ENCODE data around the gene DACT2.

The DACT2 gene, protein sequence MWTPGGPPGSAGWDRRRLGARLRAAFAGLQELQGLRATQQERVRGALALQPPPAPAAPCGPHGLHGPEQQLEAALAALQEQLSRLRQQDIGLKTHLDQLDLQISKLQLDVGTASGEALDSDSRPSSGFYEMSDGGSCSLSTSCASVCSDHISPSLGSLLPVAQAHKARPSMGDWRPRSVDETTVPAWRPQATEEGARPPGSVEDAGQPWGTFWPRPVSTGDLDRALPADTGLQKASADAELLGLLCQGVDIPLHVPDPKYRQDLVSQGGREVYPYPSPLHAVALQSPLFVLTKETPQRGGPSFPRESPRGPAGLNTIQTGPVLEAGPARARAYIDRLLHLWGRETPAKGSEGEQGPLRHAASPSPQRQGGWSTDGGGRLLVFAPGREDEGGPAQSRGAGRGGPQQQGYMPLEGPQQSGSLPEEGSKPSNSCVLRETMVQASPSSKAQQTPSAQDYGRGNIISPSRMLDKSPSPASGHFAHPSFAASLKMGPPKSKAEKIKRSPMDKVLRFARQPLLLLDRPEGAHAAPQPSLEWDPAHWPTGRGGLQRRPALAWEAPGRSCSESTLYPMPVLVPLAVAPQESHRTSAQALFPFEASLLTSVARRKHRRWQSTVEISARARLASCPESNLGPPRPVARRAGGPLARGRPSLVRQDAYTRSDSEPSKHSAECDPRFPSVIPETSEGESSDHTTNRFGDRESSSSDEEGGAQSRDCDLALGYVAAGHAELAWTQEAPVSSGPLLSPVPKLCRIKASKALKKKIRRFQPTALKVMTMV

DNA sequence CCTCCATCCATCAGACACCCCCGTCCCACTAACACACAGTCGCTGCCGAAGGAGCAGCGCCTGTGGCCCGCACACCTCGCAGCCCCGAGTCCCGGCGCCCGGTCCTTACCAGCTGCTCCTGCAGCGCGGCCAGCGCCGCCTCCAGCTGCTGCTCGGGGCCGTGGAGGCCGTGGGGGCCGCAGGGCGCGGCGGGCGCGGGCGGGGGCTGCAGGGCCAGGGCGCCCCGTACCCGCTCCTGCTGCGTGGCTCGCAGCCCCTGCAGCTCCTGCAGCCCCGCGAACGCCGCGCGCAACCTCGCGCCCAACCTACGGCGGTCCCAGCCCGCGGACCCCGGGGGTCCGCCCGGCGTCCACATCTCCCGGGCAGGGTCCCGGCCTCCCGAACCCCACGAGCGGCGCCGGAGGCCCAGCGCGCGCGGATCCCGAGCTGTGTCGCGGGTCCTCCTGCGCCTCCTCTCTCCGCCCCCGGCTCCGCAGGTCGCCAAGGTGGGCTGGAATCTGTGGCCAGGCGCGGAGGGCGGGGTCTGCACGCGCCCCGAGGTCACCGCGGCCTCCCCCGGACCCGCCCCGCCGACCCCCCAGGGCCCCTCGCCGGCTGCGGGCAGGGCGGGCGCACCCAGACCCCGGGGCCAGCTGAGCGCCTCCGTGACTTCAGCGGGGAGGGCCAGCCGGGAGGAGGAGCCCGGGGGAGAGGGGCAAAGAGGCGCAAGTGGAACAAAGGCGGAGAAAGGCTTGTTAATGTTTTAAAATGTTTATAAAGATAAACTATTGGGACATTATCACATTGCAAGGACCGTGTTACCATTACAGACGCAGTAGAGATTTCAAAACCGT is at the start of gene DACT2:
DACT2 (minus strand) TSS at position 499 of the 833 bp plus-strand sequence; CDS start at position 355, 144 bp downstream.
- TF ChIP-seq, protein P1, sequence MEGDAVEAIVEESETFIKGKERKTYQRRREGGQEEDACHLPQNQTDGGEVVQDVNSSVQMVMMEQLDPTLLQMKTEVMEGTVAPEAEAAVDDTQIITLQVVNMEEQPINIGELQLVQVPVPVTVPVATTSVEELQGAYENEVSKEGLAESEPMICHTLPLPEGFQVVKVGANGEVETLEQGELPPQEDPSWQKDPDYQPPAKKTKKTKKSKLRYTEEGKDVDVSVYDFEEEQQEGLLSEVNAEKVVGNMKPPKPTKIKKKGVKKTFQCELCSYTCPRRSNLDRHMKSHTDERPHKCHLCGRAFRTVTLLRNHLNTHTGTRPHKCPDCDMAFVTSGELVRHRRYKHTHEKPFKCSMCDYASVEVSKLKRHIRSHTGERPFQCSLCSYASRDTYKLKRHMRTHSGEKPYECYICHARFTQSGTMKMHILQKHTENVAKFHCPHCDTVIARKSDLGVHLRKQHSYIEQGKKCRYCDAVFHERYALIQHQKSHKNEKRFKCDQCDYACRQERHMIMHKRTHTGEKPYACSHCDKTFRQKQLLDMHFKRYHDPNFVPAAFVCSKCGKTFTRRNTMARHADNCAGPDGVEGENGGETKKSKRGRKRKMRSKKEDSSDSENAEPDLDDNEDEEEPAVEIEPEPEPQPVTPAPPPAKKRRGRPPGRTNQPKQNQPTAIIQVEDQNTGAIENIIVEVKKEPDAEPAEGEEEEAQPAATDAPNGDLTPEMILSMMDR (conservative IDR thresholded peaks at IDR 0.05): no peak
- H3K27ac ChIP-seq: no peak within 1 kb of the TSS

DNA sequence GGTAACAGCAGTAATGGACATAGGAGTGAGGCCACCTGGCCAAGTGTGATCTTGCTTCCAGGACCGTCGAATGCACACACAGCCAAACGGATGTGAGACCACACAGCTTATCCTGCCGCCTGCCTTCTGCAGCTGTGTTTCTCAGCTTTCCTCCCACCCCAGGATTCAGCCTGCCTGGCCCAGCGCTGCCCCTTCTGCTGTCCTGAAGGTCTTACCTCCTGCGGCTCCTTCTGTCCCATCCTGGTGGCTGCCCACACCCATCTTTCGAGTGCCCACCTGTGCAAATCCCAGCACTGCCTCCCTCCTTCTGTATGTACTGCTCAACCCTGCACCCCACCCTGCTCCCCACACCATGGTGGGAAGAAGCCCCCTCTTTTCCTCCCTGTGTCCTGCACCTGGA is 49.4 kb upstream of the DACT2 start:
- no peak overlapping the region for H3K27ac ChIP-seq
- TF ChIP-seq ZFX (IDR thresholded peaks at IDR 0.05): no peak
- TF ChIP-seq, protein P1 (conservative IDR thresholded peaks at IDR 0.05): no peak

DNA sequence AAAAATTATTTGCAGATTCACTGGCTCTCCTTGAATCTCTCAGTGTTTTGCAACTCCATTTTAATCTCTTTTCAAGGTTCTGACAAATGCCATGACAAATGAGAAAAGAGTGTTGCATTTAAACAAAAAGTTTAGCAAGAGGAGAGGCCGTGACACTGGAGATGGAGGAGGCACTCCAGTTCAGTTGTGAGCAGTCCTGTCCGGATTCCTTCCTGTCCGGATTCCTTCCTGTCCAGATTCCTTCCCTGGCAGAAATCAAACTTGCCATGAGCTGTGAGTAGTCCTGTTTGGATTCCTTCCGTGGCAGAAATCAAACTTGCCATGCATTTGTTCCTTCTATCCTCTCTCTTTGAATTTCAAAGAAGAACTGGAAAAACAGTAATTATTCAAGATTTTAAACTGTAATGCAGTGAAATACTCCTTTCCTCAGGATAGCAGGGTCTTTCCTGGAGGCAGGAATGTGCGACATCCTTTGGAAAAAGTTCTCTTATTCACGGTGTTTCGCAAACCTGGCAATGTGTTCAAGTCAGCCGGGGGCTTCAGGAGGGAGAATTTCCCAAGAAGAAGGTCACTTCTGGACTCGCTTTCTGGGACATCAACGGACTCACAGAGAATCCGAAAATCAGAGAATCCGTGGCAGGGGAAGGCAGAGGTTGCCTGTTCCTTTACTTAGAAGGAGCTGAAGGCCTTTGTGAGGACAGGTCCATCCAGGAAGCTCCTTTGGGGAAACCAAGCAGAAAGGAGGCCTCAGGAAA is 48.7 kb upstream of the DACT2 start:
- H3K27ac ChIP-seq: no peak overlapping the region

DNA sequence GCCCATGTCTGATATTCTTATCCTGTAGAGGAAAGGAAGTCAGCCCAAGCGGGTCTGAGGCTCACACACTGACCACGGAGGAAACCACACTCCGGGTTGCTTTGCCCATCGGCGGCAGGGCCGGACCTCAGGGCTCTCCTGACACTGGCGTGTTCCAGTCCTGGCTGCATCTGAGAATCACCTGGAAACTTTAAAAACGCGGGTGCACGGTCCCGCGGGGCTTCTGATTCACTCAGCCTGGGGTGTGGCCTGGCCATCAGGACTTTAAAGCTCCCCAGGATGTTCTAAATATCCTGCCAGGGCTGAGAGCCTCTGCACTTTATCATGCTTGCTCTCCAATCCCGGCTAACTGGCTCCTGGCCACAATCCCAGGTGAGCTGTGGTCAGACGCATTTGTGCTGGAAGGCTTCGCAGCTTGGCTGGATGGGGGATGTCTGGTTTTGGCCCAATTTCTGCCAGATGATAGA is 47.7 kb upstream of the DACT2 start:
- TF ChIP-seq, protein P1 (conservative IDR thresholded peaks at IDR 0.05): no peak
- no peak for TF ChIP-seq ZFX (IDR thresholded peaks at IDR 0.05)
- no peak overlapping the region for H3K27ac ChIP-seq

More for the DNA sequence above, 48.7 kb upstream of the DACT2 start:
- no peak for TF ChIP-seq ZFX (IDR thresholded peaks at IDR 0.05)

DNA sequence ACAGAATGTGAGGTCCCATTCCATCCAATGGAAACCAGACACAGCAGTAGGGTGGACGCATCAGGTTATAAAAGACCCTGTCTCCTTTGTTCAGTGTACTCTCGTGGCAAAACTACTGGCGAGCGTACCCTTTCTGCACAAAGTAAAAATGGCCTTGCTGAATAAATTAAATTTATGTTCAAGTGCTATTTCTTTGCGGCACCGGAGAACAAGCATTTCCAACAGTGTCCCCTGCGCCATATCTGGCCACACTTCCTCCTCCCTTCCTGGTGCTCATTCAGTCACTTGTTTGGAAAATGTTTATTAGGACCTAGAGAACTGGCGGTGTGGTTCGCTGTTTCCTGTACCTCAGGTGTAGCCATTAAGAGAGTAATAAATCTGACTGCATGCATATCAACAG is 46.9 kb upstream of the DACT2 start:
- H3K27ac ChIP-seq: no peak overlapping the region
- TF ChIP-seq ZFX (IDR thresholded peaks at IDR 0.05): no peak
- TF ChIP-seq, protein P1 (conservative IDR thresholded peaks at IDR 0.05): no peak

DNA sequence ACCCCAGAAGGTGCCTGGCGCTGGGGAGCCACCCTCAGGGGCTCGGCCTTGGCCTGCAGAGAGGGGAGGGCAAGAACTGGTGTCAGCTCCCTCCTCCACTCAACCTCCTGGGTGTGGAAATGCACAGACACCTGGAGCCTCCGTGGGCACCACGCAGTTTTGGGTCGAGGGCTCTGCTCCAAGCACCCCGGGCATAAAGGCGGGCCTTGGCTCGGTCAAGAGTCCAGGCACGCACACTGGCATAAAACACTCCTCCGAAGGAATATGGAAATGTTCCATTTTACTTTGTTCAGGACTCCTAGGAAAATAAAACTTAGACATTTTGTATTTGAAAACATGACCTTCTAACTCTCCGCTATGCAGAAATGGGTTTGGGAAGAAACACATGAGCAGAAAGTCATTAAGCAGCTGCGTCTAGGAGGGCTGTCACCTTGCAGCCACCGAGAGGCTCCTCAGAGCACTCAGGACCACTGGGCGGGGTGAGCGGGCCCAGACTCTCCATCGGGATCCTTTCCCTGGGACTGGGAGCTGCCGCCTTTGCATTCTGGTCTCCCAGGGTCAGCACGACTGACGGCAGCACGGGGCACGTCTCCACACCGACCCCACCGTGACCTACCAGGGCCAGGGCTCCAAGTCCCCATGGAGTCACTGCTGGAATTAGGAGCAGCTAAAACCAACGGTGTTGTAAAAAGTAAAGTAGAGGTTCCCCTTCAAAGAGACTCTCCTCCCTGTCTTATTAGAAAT is 46.0 kb upstream of the DACT2 start:
- H3K27ac ChIP-seq: no peak overlapping the region
- TF ChIP-seq ZFX (IDR thresholded peaks at IDR 0.05): no peak
- TF ChIP-seq, protein P1 (conservative IDR thresholded peaks at IDR 0.05): no peak

All from C4-2B (cell line).